ENCODE results near the gene NUP43.

NUP43 gene

GRCh38 chr6:149717255-149717587 lies 29.1 kb downstream of the NUP43 start:
- no peak for TF ChIP-seq CTCF (IDR thresholded peaks at IDR 0.05)

GRCh38 chr6:149716181-149716963 lies 30.0 kb downstream of the NUP43 start:
- TF ChIP-seq CTCF (IDR thresholded peaks at IDR 0.05), result no peak

GRCh38 chr6:149714442-149714841 lies 31.9 kb downstream of the NUP43 start:
- TF ChIP-seq CTCF (IDR thresholded peaks at IDR 0.05), result no peak

GRCh38 chr6:149711711-149712110 lies 34.6 kb downstream of the NUP43 start:
- TF ChIP-seq CTCF (IDR thresholded peaks at IDR 0.05), result no peak

GRCh38 chr6:149701714-149702113 lies 44.6 kb downstream of the NUP43 start:
- TF ChIP-seq CTCF (IDR thresholded peaks at IDR 0.05), result no peak

- no peak for TF ChIP-seq CTCF (IDR thresholded peaks at IDR 0.05)
Observed at GRCh38 chr6:149699150-149699549, 47.2 kb downstream of the NUP43 start.

- no peak for TF ChIP-seq CTCF (IDR thresholded peaks at IDR 0.05)
Observed at GRCh38 chr6:149698175-149698574, 48.2 kb downstream of the NUP43 start.

GRCh38 chr6:149696901-149697300 lies 49.4 kb downstream of the NUP43 start:
- no peak for TF ChIP-seq CTCF (IDR thresholded peaks at IDR 0.05)
